Pancreas (tissue), 10 donors: ENCODE data around the gene FHOD3. TPM values are rescaled to one million over a fixed set of nuclear protein-coding genes. Genes with fewer than 3 reads are reported as not detected.

Experiments used
- ATAC-seq, 4 donors: fragments of 200-7000 bp; cut with Tn5 transposase; one replicate each; pipeline versions ENCODE4 v1.8.0 to v1.9.1; 2020; ENCODE audit warnings: mild to moderate bottlenecking in 4 of 4, moderate library complexity in 4 of 4
- DNase-seq, 6 donors: peaks; one replicate each; pipeline ENCODE4 v3.0.0-alpha.2; 2020
- FAIRE-seq: peaks from 2 replicates; lab custom pipeline; 2012; peaks lifted over from hg19 to GRCh38; lab: Jason Lieb, UNC
- H3K27ac ChIP-seq, 4 donors: fragments of 200-600 bp; sonication (generic); 1 replicate in 3 of 4; 2 replicates in 1 of 4; pipeline versions ENCODE4 v1.5.0 to v1.8.0; 2020
- H3K27me3 ChIP-seq, 4 donors: fragments of 200-600 bp; one replicate each; pipeline ENCODE4 v1.8.0; 2021
- H3K36me3 ChIP-seq, 3 donors: fragments of 200-600 bp; sonication (generic) in 1 of 3; one replicate each; pipeline versions ENCODE4 v1.5.0 to v1.8.0; 2020 to 2021
- H3K4me1 ChIP-seq, 3 donors: fragments of 200-600 bp; one replicate each; pipeline ENCODE4 v1.8.0; 2021
- H3K4me3 ChIP-seq, 4 donors: fragments of 200-600 bp; sonication (generic) in 2 of 4; one replicate each; pipeline versions ENCODE4 v1.5.0 to v1.8.0; 2020 to 2021
- H3K9me3 ChIP-seq, 4 donors: fragments of 200-600 bp; one replicate each; pipeline ENCODE4 v1.8.0; 2021
- WGBS, 2 donors: extraction: QIAGEN DNeasy Blood & Tissue Kit; methylation state at CpG; one replicate each; pipeline ENCODE4 v1.1.7; 2013; 5-methylcytosine and 5-hydroxymethylcytosine counted together
- intact Hi-C, 3 donors: fragments of 100-400 bp; cut with DNase I; formaldehyde crosslinking; loops; one replicate each; pipeline versions ENCODE4 v1.11.1 to v1.14.2; 2022
- polyA plus RNA-seq, 2 donors: library from polyadenylated mRNA; stranded (reverse); fragments of 200-250 nt; gene quantifications; one replicate each; pipeline ENCODE4 v1.2.3, GENCODE V29; 2013
- total RNA-seq, 6 donors: library from RNA; stranded (reverse); fragmentation: NEBNext Ultra II Directional in 4 of 6; extraction: Animal tissue kit (Norgen Biotek cat#: 25700) in 4 of 6; gene quantifications; one replicate each; pipeline versions ENCODE4 v1.2.1 to v1.2.4, GENCODE V29; 2021 to 2023
- TF ChIP-seq, protein P1 (sequence below), 4 donors: fragments of 200-600 bp; sonication (generic) in 3 of 4; IDR thresholded peaks; one replicate each; pipeline versions ENCODE4 v1.5.0 to v1.8.0; 2021; ENCODE audit warnings: antibody characterized with exemption in 4 of 4
- donor health status: healthy with polysubstance abuse.
- donor health status: DM: no; HTN: no; CAD: no; lungs with moderate emphysema.
- donor health status: DM: no; HTN: no; CAD: no.
- donor health status: control.
- donor health status: control.
- donor health status: Bipolar disorder and iron deficiency.
- donor health status: DM: yes; HTN: yes; CAD: no.
- donor health status: DM: no; HTN: no; CAD: no.
- donor health status: DM: no; HTN: no; CAD: no.
- donor health status: DM: yes; HTN: yes; CAD: no.

The FHOD3 gene
- total and polyA plus RNA-seq, 8 donors: 0.25 to 4.3 (median 1.2) TPM

DNA sequence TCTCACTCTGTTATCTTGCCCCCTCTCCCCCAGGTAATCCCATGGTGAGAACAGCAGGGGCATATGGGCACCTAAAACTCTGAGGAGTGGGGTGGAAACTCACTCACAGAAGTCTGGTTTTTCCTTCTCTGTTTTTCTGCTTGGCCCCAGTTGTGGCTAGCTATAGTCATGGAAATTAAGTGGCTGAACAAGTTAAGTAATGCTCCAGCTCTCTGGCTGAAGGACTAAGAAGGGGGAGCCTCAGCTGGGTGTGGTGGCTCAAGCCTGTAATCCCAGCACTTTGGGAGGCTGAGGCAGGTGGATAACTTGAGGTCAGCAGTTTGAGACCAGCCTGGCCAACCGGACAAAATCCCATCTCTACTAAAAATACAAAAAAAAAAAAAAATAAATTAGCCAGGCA lies 270.3 kb downstream of the FHOD3 start:
- Histone ChIP-seq H3K36me3 (no peaks in the 10 kb centered on the region), H3K4me3 (no peak overlapping the region), H3K4me1 (no peaks in the 10 kb centered on the region), H3K27ac (no peak overlapping the region), H3K9me3 (no peaks in the 10 kb centered on the region), H3K27me3 (no peaks in the 10 kb centered on the region)
- no peak for ATAC-seq
- DNase-seq: no peak
- FAIRE-seq: no peak
- intact Hi-C loops: loop anchor here in 1 of 3 donors (10.0 kb wide), 1 partner anchor 263 kb away; no protein-coding TSS in a partner anchor
- 83 to 89% methylated on average over 1 of the region's 1 CpG for WGBS, 2 donors
- TF ChIP-seq, protein P1, sequence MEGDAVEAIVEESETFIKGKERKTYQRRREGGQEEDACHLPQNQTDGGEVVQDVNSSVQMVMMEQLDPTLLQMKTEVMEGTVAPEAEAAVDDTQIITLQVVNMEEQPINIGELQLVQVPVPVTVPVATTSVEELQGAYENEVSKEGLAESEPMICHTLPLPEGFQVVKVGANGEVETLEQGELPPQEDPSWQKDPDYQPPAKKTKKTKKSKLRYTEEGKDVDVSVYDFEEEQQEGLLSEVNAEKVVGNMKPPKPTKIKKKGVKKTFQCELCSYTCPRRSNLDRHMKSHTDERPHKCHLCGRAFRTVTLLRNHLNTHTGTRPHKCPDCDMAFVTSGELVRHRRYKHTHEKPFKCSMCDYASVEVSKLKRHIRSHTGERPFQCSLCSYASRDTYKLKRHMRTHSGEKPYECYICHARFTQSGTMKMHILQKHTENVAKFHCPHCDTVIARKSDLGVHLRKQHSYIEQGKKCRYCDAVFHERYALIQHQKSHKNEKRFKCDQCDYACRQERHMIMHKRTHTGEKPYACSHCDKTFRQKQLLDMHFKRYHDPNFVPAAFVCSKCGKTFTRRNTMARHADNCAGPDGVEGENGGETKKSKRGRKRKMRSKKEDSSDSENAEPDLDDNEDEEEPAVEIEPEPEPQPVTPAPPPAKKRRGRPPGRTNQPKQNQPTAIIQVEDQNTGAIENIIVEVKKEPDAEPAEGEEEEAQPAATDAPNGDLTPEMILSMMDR (IDR thresholded peaks at IDR 0.05): no peak

- no peaks in the 10 kb centered on the region for H3K9me3 ChIP-seq
- H3K36me3 ChIP-seq: no peaks in the 10 kb centered on the region
- ATAC-seq (no peak), DNase-seq (no peak), FAIRE-seq (no peak)
- H3K27me3 ChIP-seq: no peaks in the 10 kb centered on the region
- TF ChIP-seq, protein P1 (IDR thresholded peaks at IDR 0.05): no peak
- intact Hi-C loops: loop anchor here in 1 of 3 donors (10.0 kb wide), 1 partner anchor 264 kb away; no protein-coding TSS in a partner anchor
- H3K4me1 ChIP-seq: no peaks in the 10 kb centered on the region
- no peak overlapping the region for H3K4me3 ChIP-seq
- WGBS, 2 donors: 76 to 82% methylated on average over 4 of the region's 4 CpGs
- no peak overlapping the region for H3K27ac ChIP-seq
These were observed 271.0 kb downstream of the FHOD3 start for GRCh38 chr18:36568487-36568886.

DNA sequence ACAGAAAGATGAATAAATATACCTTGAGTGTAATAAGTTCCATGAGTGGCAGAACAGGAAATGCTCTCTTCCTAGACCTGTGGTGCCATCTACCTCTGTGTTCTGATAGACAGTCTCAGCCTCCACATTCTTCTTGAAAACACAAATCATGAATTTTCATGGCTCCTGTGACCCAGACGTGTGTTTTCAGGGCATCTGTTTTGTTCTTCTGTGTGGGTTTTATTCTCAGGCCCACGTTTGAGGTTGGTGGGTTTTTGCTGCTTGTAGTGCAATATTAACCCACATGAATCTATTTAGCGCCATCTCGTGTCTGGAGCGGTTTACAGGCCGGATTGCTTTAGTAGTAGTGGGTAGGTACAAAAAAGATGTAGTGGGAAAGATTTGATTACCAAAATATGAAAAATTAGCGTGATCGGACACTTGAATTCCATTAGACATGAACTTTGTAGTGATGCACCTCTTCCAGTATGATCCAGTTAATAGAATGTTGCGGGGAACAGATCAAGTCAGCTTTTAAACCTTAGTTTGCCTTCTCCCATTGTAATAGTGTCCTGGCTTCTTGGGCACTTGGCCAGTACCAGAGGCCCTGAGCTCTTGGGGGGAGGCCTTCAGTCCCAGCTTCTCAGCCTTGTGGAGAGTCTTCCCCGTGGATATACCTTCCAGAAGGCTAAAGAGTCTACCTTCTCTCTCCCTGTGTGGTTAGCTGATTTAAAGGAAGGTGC lies 274.8 kb downstream of the FHOD3 start:
- DNase-seq: peak in 3 of 6 donors; percentile 21 to 51 (median 28)
- intact Hi-C loops: loop anchor here in 1 of 3 donors (10.0 kb wide), 1 partner anchor 287 kb away; no protein-coding TSS in a partner anchor

GRCh38 chr18:36576339-36576738 lies 278.8 kb downstream of the FHOD3 start:
- H3K36me3 ChIP-seq: no peaks in the 10 kb centered on the region
- H3K4me3 ChIP-seq: no peak overlapping the region
- TF ChIP-seq, protein P1 (IDR thresholded peaks at IDR 0.05): no peak
- WGBS, 2 donors: 92 to 96% methylated on average over 2 of the region's 2 CpGs
- ATAC-seq (no peak), FAIRE-seq (no peak), DNase-seq (no peak)
- no peaks in the 10 kb centered on the region for H3K4me1 ChIP-seq
- intact Hi-C loops: loop anchor here in 1 of 3 donors (10.0 kb wide), 1 partner anchor 292 kb away; no protein-coding TSS in a partner anchor
- H3K27me3 ChIP-seq: no peaks in the 10 kb centered on the region
- no peaks in the 10 kb centered on the region for H3K9me3 ChIP-seq
- H3K27ac ChIP-seq: no peak overlapping the region

More for the DNA sequence above, 274.8 kb downstream of the FHOD3 start:
- Histone ChIP-seq H3K4me3 (no peak overlapping the region), H3K36me3 (no peaks in the 10 kb centered on the region), H3K27ac (no peak overlapping the region), H3K27me3 (no peaks in the 10 kb centered on the region), H3K9me3 (no peaks in the 10 kb centered on the region), H3K4me1 (no peaks in the 10 kb centered on the region)
- ATAC-seq (peak; percentile 71 to 90 (median 86)), FAIRE-seq (peak; percentile 45)
- 13 to 14% methylated on average over 10 of the region's 10 CpGs for WGBS, 2 donors
- TF ChIP-seq, protein P1 (IDR thresholded peaks at IDR 0.05): peak in 3 of 4 donors; percentile 20 to 33 (median 31)
